H1 (cell line): Measurements from ENCODE around the gene JPH2. TPM values are rescaled to one million over a fixed set of nuclear protein-coding genes. Genes with fewer than 3 reads are reported as not detected.

Source experiments
- CTCF ChIA-PET: fragments of 300-600 bp; sonication (Branson Sonifier 250); formaldehyde crosslinking; loops from one replicate; lab custom pipeline; 2021; ENCODE audit not compliant: partially characterized antibody; lab: Charles Lee
- POLR2A ChIA-PET: fragments of 300-600 bp; sonication (Branson Sonifier 250); formaldehyde crosslinking; loops from one replicate; lab custom pipeline; 2021; ENCODE audit warnings: inconsistent platforms; ENCODE audit not compliant: partially characterized antibody; lab: Charles Lee
- DNase-seq, 2 experiments: peaks; one replicate each; pipeline versions ENCODE4 v3.0.0 to v3.0.0-alpha.2; 2010 to 2022; ENCODE audit warnings: low spot score in 2 of 2, low read depth in 1 of 2, mixed read lengths in 1 of 2
- FAIRE-seq: peaks from 2 replicates; lab custom pipeline; 2011; peaks lifted over from hg19 to GRCh38; lab: Jason Lieb, UNC
- H2AFZ ChIP-seq: 2 replicates; pipeline ENCODE4 v1.8.1; 2012; ENCODE audit warnings: low read length, inconsistent platforms
- H2AK5ac ChIP-seq: 2 replicates; pipeline ENCODE4 v1.6.1; 2013; ENCODE audit warnings: low read depth, low read length
- H2BK120ac ChIP-seq: replicated peaks from 2 replicates; pipeline ENCODE3; 2013; ENCODE audit warnings: low read depth, low read length, inconsistent platforms
- H2BK12ac ChIP-seq: 2 replicates; pipeline ENCODE4 v1.6.1; 2013; ENCODE audit warnings: low read depth, low read length
- H2BK15ac ChIP-seq: 2 replicates; pipeline ENCODE4 v1.6.1; 2013; ENCODE audit warnings: low read length
- H2BK20ac ChIP-seq: 2 replicates; pipeline ENCODE4 v1.6.1; 2013; ENCODE audit warnings: low read length
- H2BK5ac ChIP-seq: 2 replicates; pipeline ENCODE4 v1.6.1; 2013; ENCODE audit warnings: low read depth, low read length
- H3K14ac ChIP-seq: 2 replicates; pipeline ENCODE4 v1.6.1; 2013; ENCODE audit warnings: inconsistent platforms; ENCODE audit not compliant: insufficient read length
- H3K18ac ChIP-seq: 2 replicates; pipeline ENCODE4 v1.6.1; 2013; ENCODE audit warnings: low read length; ENCODE audit errors: extremely low read depth
- H3K23ac ChIP-seq: 2 replicates; pipeline ENCODE4 v1.6.1; 2013; ENCODE audit warnings: inconsistent platforms; ENCODE audit not compliant: insufficient read length
- H3K23me2 ChIP-seq: 2 replicates; pipeline ENCODE4 v1.6.1; 2013; ENCODE audit warnings: low read depth, low read length
- H3K27ac ChIP-seq: 2 replicates; pipeline ENCODE4 v1.6.1; 2011; ENCODE audit warnings: low read depth, low read length, inconsistent platforms
- H3K27me3 ChIP-seq, 4 experiments: replicated peaks in 1 of 4; 1 replicate in 1 of 4; 2 replicates in 3 of 4; pipeline versions ENCODE4 v1.6.1 to v1.8.1; 2011 to 2013; ENCODE audit warnings: low read length in 3 of 4, mild to moderate bottlenecking in 3 of 4, inconsistent platforms in 2 of 4, mixed read lengths in 2 of 4, moderate library complexity in 1 of 4; ENCODE audit not compliant: control insufficient read depth in 3 of 4, insufficient read depth in 3 of 4; ENCODE audit errors: extremely low read depth in 1 of 4
- H3K36me3 ChIP-seq, 4 experiments: 2 replicates each; pipeline versions ENCODE4 v1.6.1 to v1.8.1; 2011 to 2013; ENCODE audit warnings: mild to moderate bottlenecking in 4 of 4, low read length in 3 of 4, moderate library complexity in 2 of 4, control low read depth in 1 of 4, inconsistent platforms in 1 of 4; ENCODE audit not compliant: insufficient read depth in 4 of 4, control insufficient read depth in 2 of 4
- H3K4ac ChIP-seq: replicated peaks from 2 replicates; pipeline ENCODE3; 2013; ENCODE audit warnings: low read length, low read depth, mixed read lengths, inconsistent platforms; ENCODE audit not compliant: insufficient read length
- H3K4me1 ChIP-seq, 4 experiments: replicated peaks in 1 of 4; 1 replicate in 1 of 4; 2 replicates in 3 of 4; pipeline versions ENCODE4 v1.6.1 to v1.8.1; 2011 to 2013; ENCODE audit warnings: low read length in 3 of 4, inconsistent platforms in 2 of 4, mixed read lengths in 1 of 4; ENCODE audit not compliant: insufficient read depth in 4 of 4, control insufficient read depth in 3 of 4
- H3K4me2 ChIP-seq, 2 experiments: 2 replicates each; pipeline versions ENCODE4 v1.6.1 to v1.8.1; 2011 to 2013; ENCODE audit warnings: low read depth in 2 of 2, low read length in 2 of 2, control low read depth in 1 of 2, inconsistent platforms in 1 of 2, mild to moderate bottlenecking in 1 of 2; ENCODE audit not compliant: insufficient read depth in 1 of 2
- H3K4me3 ChIP-seq, 4 experiments: fragments of 200-600, 300-600 bp in 1 of 4; sonication (generic), shearing (Covaris generic), sonication (Bioruptor Twin) in 1 of 4; 2 replicates each; pipeline versions ENCODE4 v1.5.1 to v1.8.1; 2011 to 2016; ENCODE audit warnings: low read length in 4 of 4, low read depth in 3 of 4, control low read depth in 2 of 4, inconsistent platforms in 2 of 4, mild to moderate bottlenecking in 2 of 4, mixed read lengths in 1 of 4, moderate library complexity in 1 of 4; ENCODE audit not compliant: insufficient read depth in 2 of 4; ENCODE audit errors: extremely low read depth in 1 of 4
- H3K56ac ChIP-seq: replicated peaks from 2 replicates; pipeline ENCODE3; 2013; ENCODE audit warnings: low read depth, mild to moderate bottlenecking, mixed read lengths, low read length, inconsistent platforms; ENCODE audit not compliant: insufficient read length
- H3K79me1 ChIP-seq: 2 replicates; pipeline ENCODE4 v1.6.1; 2013; ENCODE audit warnings: low read depth, low read length, control low read depth
- H3K79me2 ChIP-seq, 2 experiments: 2 replicates each; pipeline versions ENCODE4 v1.6.1 to v1.8.1; 2012 to 2013; ENCODE audit warnings: low read length in 2 of 2, mild to moderate bottlenecking in 2 of 2, inconsistent platforms in 1 of 2; ENCODE audit not compliant: insufficient read depth in 2 of 2, control insufficient read depth in 1 of 2
- H3K9ac ChIP-seq, 4 experiments: replicated peaks in 1 of 4; 1 replicate in 1 of 4; 2 replicates in 3 of 4; pipeline versions ENCODE4 v1.6.1 to v1.8.1; 2011 to 2013; ENCODE audit warnings: low read depth in 3 of 4, low read length in 3 of 4, control low read depth in 2 of 4, mild to moderate bottlenecking in 2 of 4, moderate library complexity in 2 of 4, inconsistent platforms in 1 of 4; ENCODE audit errors: extremely low read depth in 1 of 4
- H3K9me3 ChIP-seq, 2 experiments: 2 replicates each; pipeline versions ENCODE4 v1.6.1 to v1.8.1; 2012 to 2013; ENCODE audit warnings: mild to moderate bottlenecking in 2 of 2, moderate library complexity in 2 of 2, control low read depth in 1 of 2, inconsistent platforms in 1 of 2, low read depth in 1 of 2, low read length in 1 of 2, mixed read lengths in 1 of 2; ENCODE audit not compliant: insufficient read depth in 2 of 2
- H4K20me1 ChIP-seq, 2 experiments: replicated peaks in 1 of 2; 2 replicates each; pipeline versions ENCODE3 to v1.8.1; 2011 to 2013; ENCODE audit warnings: inconsistent platforms in 2 of 2, low read length in 2 of 2, mild to moderate bottlenecking in 1 of 2; ENCODE audit not compliant: insufficient read depth in 2 of 2, control insufficient read depth in 1 of 2
- H4K5ac ChIP-seq: 2 replicates; pipeline ENCODE4 v1.6.1; 2013; ENCODE audit warnings: low read length, low read depth, mixed read lengths, inconsistent platforms; ENCODE audit not compliant: insufficient read length
- H4K8ac ChIP-seq: 2 replicates; pipeline ENCODE4 v1.8.0; 2013; ENCODE audit warnings: mild to moderate bottlenecking, moderate library complexity, low read length, inconsistent platforms; ENCODE audit not compliant: insufficient read depth; ENCODE audit errors: extremely low read depth
- H4K91ac ChIP-seq: replicated peaks from 2 replicates; pipeline ENCODE3; 2013; ENCODE audit warnings: low read length, mixed read lengths, inconsistent platforms; ENCODE audit not compliant: insufficient read length
- BCL11A ChIP-seq, 2 experiments: IDR thresholded peaks; one replicate each; pipeline ENCODE4 v1.6.1; 2011; ENCODE audit warnings: low read depth in 2 of 2, low read length in 2 of 2, mild to moderate bottlenecking in 2 of 2
- CBX5 ChIP-seq: fragments of 300-800, 300-1000 bp; sonication (generic); IDR thresholded peaks from 2 replicates; pipeline ENCODE4 v1.7.1; 2016; ENCODE audit warnings: antibody characterized with exemption, low read length, low read depth
- CBX8 ChIP-seq: fragments of 300-800, 300-1000 bp; sonication (generic); IDR thresholded peaks from 2 replicates; pipeline ENCODE4 v1.7.1; 2016; ENCODE audit warnings: low read depth, low read length, borderline replicate concordance
- CEBPB ChIP-seq: IDR thresholded peaks from 2 replicates; pipeline ENCODE4 v1.6.1; 2012; ENCODE audit warnings: low read depth, low read length
- CHD2 ChIP-seq: IDR thresholded peaks from 2 replicates; pipeline ENCODE4 v1.6.1; 2012; ENCODE audit warnings: low read length, improper control_type of control experiment
- FOSL1 ChIP-seq: IDR thresholded peaks from 2 replicates; pipeline ENCODE4 v1.6.1; 2011; ENCODE audit warnings: mild to moderate bottlenecking, low read depth, low read length, moderate library complexity; ENCODE audit not compliant: insufficient read depth
- JUND ChIP-seq: IDR thresholded peaks from 2 replicates; pipeline ENCODE4 v1.6.1; 2011; ENCODE audit warnings: mild to moderate bottlenecking, improper control_type of control experiment, low read length
- PHF8 ChIP-seq: fragments of 200-600 bp; sonication (generic); conservative IDR thresholded peaks from 2 replicates; pipeline ENCODE4 v1.7.1; 2012; ENCODE audit warnings: low read depth, mild to moderate bottlenecking, inconsistent platforms, low read length, moderate library complexity
- SP1 ChIP-seq: IDR thresholded peaks from 2 replicates; pipeline ENCODE4 v1.6.1; 2011; ENCODE audit warnings: low read depth, low read length
- TAF1 ChIP-seq: IDR thresholded peaks from 2 replicates; pipeline ENCODE4 v1.6.1; 2011; ENCODE audit warnings: mild to moderate bottlenecking, low read depth, low read length
- WGBS, 2 experiments: shearing (Covaris generic) in 1 of 2; methylation state at CpG; one replicate each; pipeline versions ENCODE4 v1.1.6 to v1.1.7; 2013 to 2015; ENCODE audit warnings: low lambda C conversion rate in 2 of 2, mixed read lengths in 2 of 2, inconsistent platforms in 1 of 2, low coverage in 1 of 2, missing lambda C conversion rate in 1 of 2; ENCODE audit not compliant: insufficient replicate concordance in 2 of 2, insufficient coverage in 1 of 2, insufficient read length in 1 of 2; ENCODE audit errors: extremely low coverage in 1 of 2, missing lambda C conversion rate in 1 of 2; 5-methylcytosine and 5-hydroxymethylcytosine counted together
- polyA plus RNA-seq, 7 experiments: library from polyadenylated mRNA; depleted of rRNA in 3 of 7; stranded (reverse) in 5 of 7; unstranded in 2 of 7; fragments of >200 nt in 5 of 7; fragments of 200-250 nt in 2 of 7; gene quantifications; 1 replicate in 5 of 7; 2 replicates in 1 of 7; 4 replicates in 1 of 7; pipeline versions ENCODE4 v1.2.1 to v1.2.3, GENCODE V29; 2011 to 2013; ENCODE audit warnings: missing spikeins in 2 of 7, mixed read lengths in 2 of 7
- total RNA-seq: library from RNA; stranded (reverse); fragmentation: NEBNext Ultra II Directional; extraction: Animal tissue kit (Norgen Biotek cat#: 25700); gene quantifications from 2 replicates; pipeline ENCODE4 v1.2.1, GENCODE V29; 2021
- TF ChIP-seq, protein P1 (sequence below): IDR thresholded peaks from 2 replicates; pipeline ENCODE4 v1.6.1; 2011; ENCODE audit warnings: low read length, improper control_type of control experiment
- TF ChIP-seq, protein P2 (sequence below): IDR thresholded peaks from 2 replicates; pipeline ENCODE4 v1.6.1; 2012; ENCODE audit warnings: inconsistent platforms

JPH2 gene
- total and polyA plus RNA-seq, 2 of the 8 experiments (the other 6 are each of a cell fraction or from before 2014, with no cell fraction given) = 0.59 to 1.3 TPM

DNA sequence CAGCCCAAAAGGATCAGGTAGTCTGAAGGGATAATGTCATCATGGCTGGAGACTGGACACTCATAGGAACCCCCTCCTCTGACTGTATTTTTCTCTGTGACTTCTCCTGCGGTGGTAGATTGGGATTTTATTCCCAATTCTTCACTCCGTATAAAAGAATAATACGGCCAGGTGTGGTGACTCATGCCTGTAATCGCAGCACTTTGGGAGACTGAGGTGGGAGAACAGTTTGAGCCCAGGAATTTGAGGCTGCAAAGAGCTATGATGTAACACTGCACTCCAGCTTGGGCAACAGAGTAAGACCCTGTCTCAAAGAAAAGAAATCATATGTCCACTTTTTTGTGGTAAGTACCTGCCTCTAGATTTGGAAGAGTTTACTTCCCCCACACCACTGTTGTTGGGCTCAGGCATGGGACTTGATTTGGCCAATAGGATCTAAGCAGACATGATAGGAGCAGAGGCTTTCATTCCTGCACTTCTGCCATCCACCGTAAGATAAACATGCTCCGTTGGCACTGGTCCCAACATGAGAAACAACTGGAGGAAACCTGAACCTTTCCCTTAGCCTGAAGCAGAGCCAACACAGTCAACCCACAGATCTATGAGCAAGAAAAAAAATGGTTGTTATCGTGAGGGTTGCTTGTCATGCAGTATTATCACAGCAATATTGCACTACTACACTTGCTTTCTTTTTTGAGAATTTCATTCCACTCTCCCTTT, 82.0 kb downstream of the JPH2 start:
- Histone ChIP-seq H3K79me2 (no peaks in the 10 kb centered on the region), H3K23me2 (no peaks in the 10 kb centered on the region), H3K23ac (no peak overlapping the region), H2AFZ (no peak overlapping the region), H3K56ac (no peak overlapping the region), H3K4ac (no peak overlapping the region), H4K5ac (no peak overlapping the region), H2BK20ac (no peak overlapping the region), H2BK120ac (no peak overlapping the region), H3K4me3 (no peak overlapping the region), H2BK15ac (no peak overlapping the region), H3K4me2 (no peak overlapping the region), H2BK5ac (no peak overlapping the region), H2BK12ac (no peak overlapping the region), H3K79me1 (no peaks in the 10 kb centered on the region), H4K20me1 (no peaks in the 10 kb centered on the region), H3K18ac (no peak overlapping the region), H3K4me1 (no peaks in the 10 kb centered on the region), H2AK5ac (no peak overlapping the region), H4K8ac (no peak overlapping the region), H3K27me3 (no peaks in the 10 kb centered on the region), H3K14ac (no peak overlapping the region), H4K91ac (no peak overlapping the region), H3K36me3 (no peaks in the 10 kb centered on the region), H3K9ac (no peak overlapping the region), H3K27ac (no peak overlapping the region), H3K9me3 (peaks cover 12 to 15% of the 10 kb centered on the region in 2 experiments)
- no peak for DNase-seq
- POLR2A ChIA-PET = no interaction called here
- no peak for FAIRE-seq
- WGBS, 2 experiments = 80% methylated on average over 7 of the region's 7 CpGs; no CpG with 5 or more reads in 1 of the 2 experiments
- CTCF ChIA-PET = interaction anchor here (1.0 to 1.8 kb wide), 2 partner anchors 12 to 85 kb away, joined by 3 to 10 read pairs; no protein-coding TSS in a partner anchor
- TF ChIP-seq PHF8 (no peak), TAF1 (no peak), FOSL1 (no peak), CBX8 (no peak), CHD2 (no peak), JUND (no peak), BCL11A (IDR thresholded peaks at IDR 0.05; ENCODE audit: low read depth in 2 of 2, low read length in 2 of 2) (no peak), CEBPB (no peak), SP1 (no peak), CBX5 (no peak)
- TF ChIP-seq, protein P1, sequence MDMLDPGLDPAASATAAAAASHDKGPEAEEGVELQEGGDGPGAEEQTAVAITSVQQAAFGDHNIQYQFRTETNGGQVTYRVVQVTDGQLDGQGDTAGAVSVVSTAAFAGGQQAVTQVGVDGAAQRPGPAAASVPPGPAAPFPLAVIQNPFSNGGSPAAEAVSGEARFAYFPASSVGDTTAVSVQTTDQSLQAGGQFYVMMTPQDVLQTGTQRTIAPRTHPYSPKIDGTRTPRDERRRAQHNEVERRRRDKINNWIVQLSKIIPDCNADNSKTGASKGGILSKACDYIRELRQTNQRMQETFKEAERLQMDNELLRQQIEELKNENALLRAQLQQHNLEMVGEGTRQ = no peak
- TF ChIP-seq, protein P2, sequence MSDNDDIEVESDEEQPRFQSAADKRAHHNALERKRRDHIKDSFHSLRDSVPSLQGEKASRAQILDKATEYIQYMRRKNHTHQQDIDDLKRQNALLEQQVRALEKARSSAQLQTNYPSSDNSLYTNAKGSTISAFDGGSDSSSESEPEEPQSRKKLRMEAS = no peak
